Astrocyte (in vitro differentiated cells and primary cell): ENCODE measurements around the gene TXLNB.

ENCODE experiments used
- CTCF ChIP-seq: IDR thresholded peaks from 2 replicates; pipeline ENCODE4 v1.5.1; 2011; ENCODE audit warnings: low read depth, mild to moderate bottlenecking, inconsistent platforms, low read length, moderate library complexity; ENCODE audit not compliant: insufficient read depth
- EZH2 ChIP-seq: IDR thresholded peaks from 2 replicates; pipeline ENCODE4 v1.6.1; 2012; ENCODE audit warnings: mild to moderate bottlenecking, low read length, inconsistent platforms; ENCODE audit not compliant: insufficient read depth

GRCh38 chr6:139295901-139296300 lies 4.1 kb upstream of the TXLNB start:
- TF ChIP-seq EZH2 (no peak), CTCF (no peak)
